ENCODE results near the gene KRTAP10-6.

- TF ChIP-seq POLR2A (IDR thresholded peaks at IDR 0.05) (no peak), POLR2AphosphoS5 (IDR thresholded peaks at IDR 0.05) (no peak), CTCF (IDR thresholded peaks at IDR 0.05) (no peak)
Measured at GRCh38 chr21:44568261-44568660, 24.0 kb downstream of the KRTAP10-6 start.
